ENCODE measurements around the gene ADORA2B. TPM values are rescaled to one million over a fixed set of nuclear protein-coding genes. Genes with fewer than 3 reads are reported as not detected.
"Not testable (repeated sequence)": the region's sequence is repeated elsewhere in the genome, so short reads cannot be mapped to it uniquely, and the experiment has no call there.

Gene ADORA2B
- total RNA-seq, 4 donors from 2014 or later: 0.59 to 3.6 (median 1.1) TPM; not detected in 1

- Histone ChIP-seq H3K27me3 (no peaks in the 10 kb centered on the region), H3K27ac (no peak overlapping the region), H3K9me3 (no peaks in the 10 kb centered on the region), H3K36me3 (no peaks in the 10 kb centered on the region), H3K4me1 (no peaks in the 10 kb centered on the region), H3K4me3 (no peak overlapping the region)
- TF ChIP-seq CTCF (IDR thresholded peaks at IDR 0.05): no peak
- no peak for DNase-seq (ENCODE audit: low spot score in 2 of 2)
These were observed 13.5 kb upstream of the ADORA2B start for GRCh38 chr17:15931394-15931793.

DNA sequence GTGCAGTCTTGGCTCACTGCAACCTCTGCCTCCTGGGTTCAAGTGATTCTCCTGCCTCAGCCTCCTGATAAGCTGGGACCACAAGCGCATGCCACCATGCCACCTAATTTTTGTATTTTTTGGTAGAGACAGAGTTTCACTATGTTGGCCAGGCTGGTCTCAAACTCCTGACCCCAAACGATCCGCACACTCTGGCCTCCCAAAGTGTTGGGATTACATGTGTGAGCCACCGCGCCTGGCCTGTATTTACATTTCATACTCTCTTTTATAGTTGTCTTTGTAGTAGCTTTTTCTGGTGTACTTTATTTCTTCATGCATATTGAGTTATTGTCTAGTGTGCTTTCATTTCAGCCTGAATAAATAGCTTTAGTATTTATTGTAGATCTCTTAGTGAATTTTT is 10.1 kb upstream of the ADORA2B start:
- Histone ChIP-seq H3K27ac (no peak overlapping the region), H3K27me3 (no peaks in the 10 kb centered on the region), H3K9me3 (no peaks in the 10 kb centered on the region), H3K36me3 (no peaks in the 10 kb centered on the region), H3K4me1 (no peaks in the 10 kb centered on the region), H3K4me3 (no peak overlapping the region)
- TF ChIP-seq POLR2A (IDR thresholded peaks at IDR 0.05): no peak
- TF ChIP-seq EP300 (IDR thresholded peaks at IDR 0.05): no peak
- TF ChIP-seq CTCF (IDR thresholded peaks at IDR 0.05): no peak
- DNase-seq (ENCODE audit: low spot score in 2 of 2): no peak
- WGBS, 2 donors: 92 to 99% methylated on average over 5 of the region's 5 CpGs

- no peak for TF ChIP-seq EP300 (IDR thresholded peaks at IDR 0.05)
- no peak for TF ChIP-seq POLR2A (IDR thresholded peaks at IDR 0.05)
- no peak for TF ChIP-seq CTCF (IDR thresholded peaks at IDR 0.05)
- no peaks in the 10 kb centered on the region for H3K9me3 ChIP-seq
- H3K4me1 ChIP-seq: no peaks in the 10 kb centered on the region
- H3K27me3 ChIP-seq: no peaks in the 10 kb centered on the region
- no peak overlapping the region for H3K27ac ChIP-seq
- DNase-seq (ENCODE audit: low spot score in 2 of 2): no peak
- no peaks in the 10 kb centered on the region for H3K36me3 ChIP-seq
- WGBS, 2 donors: 89 to 96% methylated on average over 7 of the region's 7 CpGs
- no peak overlapping the region for H3K4me3 ChIP-seq
These were observed 9.0 kb upstream of the ADORA2B start for GRCh38 chr17:15935891-15936290.

GRCh38 chr17:15936481-15936880 is 8.4 kb upstream of the ADORA2B start:
- WGBS, 2 donors: 95 to 98% methylated on average over 4 of the region's 4 CpGs

GRCh38 chr17:15941781-15942180 is 3.1 kb upstream of the ADORA2B start:
- no peak overlapping the region for H3K27ac ChIP-seq
- no peak for DNase-seq (ENCODE audit: low spot score in 2 of 2)
- H3K27me3 ChIP-seq: peaks cover 0 to 8% of the 10 kb centered on the region in 2 donors
- TF ChIP-seq POLR2A (IDR thresholded peaks at IDR 0.05) (no peak), CTCF (IDR thresholded peaks at IDR 0.05) (no peak), EP300 (IDR thresholded peaks at IDR 0.05) (no peak)
- no peak overlapping the region for H3K4me3 ChIP-seq
- H3K9me3 ChIP-seq: no peaks in the 10 kb centered on the region
- peaks cover 0 to 28% (median 17%) of the 10 kb centered on the region in 4 donors for H3K4me1 ChIP-seq
- WGBS, 2 donors: 90 to 91% methylated on average over 7 of the region's 7 CpGs
- H3K36me3 ChIP-seq: no peaks in the 10 kb centered on the region

More at GRCh38 chr17:15936481-15936880, 8.4 kb upstream of the ADORA2B start:
- H3K4me1 ChIP-seq; DNase-seq (ENCODE audit: low spot score in 2 of 2); H3K27me3 ChIP-seq; H3K9me3 ChIP-seq; H3K27ac ChIP-seq; H3K36me3 ChIP-seq; H3K4me3 ChIP-seq: not testable (repeated sequence)

DNA sequence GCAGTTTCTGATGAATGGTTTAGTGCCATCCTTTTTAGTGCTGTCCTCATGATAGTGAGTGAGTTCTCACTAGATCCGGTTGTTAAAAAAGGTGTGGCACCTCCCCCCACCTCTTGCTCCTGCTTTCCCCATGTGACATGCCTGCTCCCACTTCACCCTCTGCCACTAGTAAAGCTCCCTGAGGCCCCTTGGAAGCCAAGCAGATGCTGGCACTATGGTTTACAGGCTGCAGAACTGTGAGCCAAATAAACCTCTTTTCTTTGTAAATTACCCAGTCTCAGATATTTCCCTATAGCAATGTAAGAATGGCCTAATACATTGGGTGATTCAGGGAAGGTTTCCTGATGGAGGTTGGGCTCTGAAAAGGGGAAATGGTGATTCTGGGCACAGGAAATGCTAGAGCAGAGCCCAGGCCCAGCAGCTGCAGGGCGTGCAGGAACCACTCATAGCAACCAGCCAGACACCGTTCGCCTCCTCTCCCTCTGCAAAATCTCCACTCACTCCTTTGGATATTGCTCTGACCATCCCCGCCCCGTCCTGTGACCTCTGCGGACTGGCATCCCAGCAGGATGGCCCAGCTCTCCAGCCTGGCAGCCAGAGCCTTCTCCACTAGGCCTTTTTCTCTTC is 2.6 kb upstream of the ADORA2B start:
- DNase-seq (ENCODE audit: low spot score in 2 of 2): no peak
- WGBS, 2 donors: 84 to 93% methylated on average over 7 of the region's 7 CpGs
- Histone ChIP-seq H3K9me3 (no peaks in the 10 kb centered on the region), H3K4me1 (peaks cover 0 to 28% (median 17%) of the 10 kb centered on the region in 4 donors), H3K4me3 (no peak overlapping the region), H3K27me3 (peaks cover 0 to 8% of the 10 kb centered on the region in 2 donors), H3K27ac (no peak overlapping the region), H3K36me3 (no peaks in the 10 kb centered on the region)
- TF ChIP-seq EP300 (IDR thresholded peaks at IDR 0.05): no peak

Measured in tibial nerve (tissue), 4 donors.